Fibroblast of mammary gland (primary cell): ENCODE results near the gene SLC12A7.
"Not testable (repeated sequence)": the region's sequence is repeated elsewhere in the genome, so short reads cannot be mapped to it uniquely, and the experiment has no call there.

Experiments
- DNase-seq: peaks from one replicate; pipeline ENCODE4 v3.0.0-alpha.2; 2010; ENCODE audit warnings: low read depth
- H3K4me3 ChIP-seq: 2 replicates; pipeline ENCODE4 v1.5.1; 2011; ENCODE audit warnings: low read depth, mild to moderate bottlenecking, low read length, moderate library complexity; ENCODE audit not compliant: control insufficient read depth
- CTCF ChIP-seq: conservative IDR thresholded peaks from 2 replicates; pipeline ENCODE4 v1.5.1; 2011; ENCODE audit warnings: low read depth, low read length, inconsistent platforms; ENCODE audit not compliant: control insufficient read depth, insufficient read depth

Gene SLC12A7

GRCh38 chr5:1131191-1131621 is 19.3 kb upstream of the SLC12A7 start:
- H3K4me3 ChIP-seq, result no peak overlapping the region
- DNase-seq, result no peak
- TF ChIP-seq CTCF, result no peak

- no peak overlapping the region for H3K4me3 ChIP-seq
- no peak for DNase-seq
- TF ChIP-seq CTCF, result no peak
Measured at GRCh38 chr5:1130218-1130946, 18.5 kb upstream of the SLC12A7 start.

- no peak for DNase-seq
- no peak for TF ChIP-seq CTCF
- H3K4me3 ChIP-seq, result no peak overlapping the region
Measured at GRCh38 chr5:1129711-1130055, 17.8 kb upstream of the SLC12A7 start.

- TF ChIP-seq CTCF, result no peak
- no peak for DNase-seq
- no peak overlapping the region for H3K4me3 ChIP-seq
Measured at GRCh38 chr5:1128977-1129710, 17.3 kb upstream of the SLC12A7 start.

GRCh38 chr5:1127959-1128785 is 16.3 kb upstream of the SLC12A7 start:
- H3K4me3 ChIP-seq, result no peak overlapping the region
- no peak for TF ChIP-seq CTCF
- no peak for DNase-seq

- DNase-seq, H3K4me3 ChIP-seq: not testable (repeated sequence)
Measured at GRCh38 chr5:1125695-1126094, 13.8 kb upstream of the SLC12A7 start.

- peak; percentile 48 for DNase-seq
- no peak for TF ChIP-seq CTCF
- no peak overlapping the region for H3K4me3 ChIP-seq
Measured at GRCh38 chr5:1125030-1125357, 13.1 kb upstream of the SLC12A7 start.
